CD4-positive, alpha-beta T cell treated with Interleukin-21 for 1 hour (primary cell): ENCODE data around the gene EFL1.
"Not testable (repeated sequence)": the region's sequence is repeated elsewhere in the genome, so short reads cannot be mapped to it uniquely, and the experiment has no call there.

Source experiments
- DNase-seq: peaks from one replicate; pipeline ENCODE4 v3.0.0-alpha.2; 2020

EFL1 gene

GRCh38 chr15:82195818-82196217 lies 66.7 kb downstream of the EFL1 start:
- DNase-seq: not testable (repeated sequence)

- not testable (repeated sequence) for DNase-seq
Measured at GRCh38 chr15:82194488-82194887, 68.0 kb downstream of the EFL1 start.

DNA sequence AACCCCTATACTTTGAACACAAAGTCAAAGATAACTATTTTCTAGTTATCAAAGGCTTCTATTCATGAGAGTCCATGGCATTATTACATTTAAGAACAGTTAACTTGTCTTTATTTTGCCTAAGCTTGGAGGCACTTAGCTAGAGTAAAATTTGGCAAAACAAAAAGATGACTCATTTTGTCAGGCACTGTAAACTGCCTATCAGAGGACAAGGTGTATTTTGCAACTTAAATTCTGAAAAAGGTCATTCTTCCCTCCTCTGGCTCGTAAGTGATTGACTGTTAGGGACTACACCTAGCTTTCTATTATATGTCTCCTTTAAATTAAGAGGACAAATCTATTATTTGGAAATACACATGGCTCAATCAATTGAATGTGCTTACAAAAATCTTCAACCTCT lies 69.1 kb downstream of the EFL1 start:
- DNase-seq: not testable (repeated sequence)

DNA sequence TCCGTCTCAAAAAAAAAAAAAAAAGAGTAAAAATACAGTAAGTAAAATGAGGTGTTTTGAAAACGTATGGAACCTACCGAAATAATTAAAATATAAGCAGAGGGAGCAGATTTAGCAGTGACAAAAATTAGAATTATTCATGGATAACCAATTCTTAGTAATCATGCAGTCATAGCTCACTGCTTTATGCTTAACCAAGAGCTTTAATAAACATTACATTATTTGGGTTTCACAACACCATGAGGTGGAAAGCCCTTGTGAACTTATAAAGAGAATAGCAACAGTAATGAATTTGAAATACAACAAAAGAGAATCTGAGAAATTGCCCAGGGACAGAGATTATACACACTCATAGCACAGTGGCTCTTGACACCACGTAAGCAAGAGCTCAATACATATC lies 70.1 kb downstream of the EFL1 start:
- not testable (repeated sequence) for DNase-seq

GRCh38 chr15:82186719-82187406 lies 75.7 kb downstream of the EFL1 start:
- no peak for DNase-seq

- no peak for DNase-seq
Measured at GRCh38 chr15:82186161-82186560, 76.4 kb downstream of the EFL1 start.

- no peak for DNase-seq
Measured at GRCh38 chr15:82184776-82185175, 77.8 kb downstream of the EFL1 start.

DNA sequence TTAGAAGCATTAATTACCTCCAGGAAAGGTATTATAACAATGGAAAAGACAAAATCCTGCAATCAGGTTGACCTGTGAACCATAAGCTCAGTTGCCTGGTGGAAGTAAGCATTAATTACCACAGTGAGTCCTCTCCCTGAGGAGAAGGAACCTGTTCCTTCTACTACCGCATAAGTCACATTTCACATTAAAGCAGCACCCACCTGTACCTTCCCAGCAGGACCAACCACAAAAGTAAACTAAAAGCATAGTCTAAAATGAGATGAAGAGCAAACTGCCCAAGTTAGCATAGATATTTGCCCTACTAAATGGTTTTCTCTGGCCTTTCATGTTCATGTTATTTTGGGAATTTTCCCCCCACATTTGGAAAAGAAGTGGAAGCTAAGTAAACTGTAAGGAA lies 78.2 kb downstream of the EFL1 start:
- no peak for DNase-seq

- DNase-seq: no peak
Measured at GRCh38 chr15:82183121-82184031, 79.2 kb downstream of the EFL1 start.

DNA sequence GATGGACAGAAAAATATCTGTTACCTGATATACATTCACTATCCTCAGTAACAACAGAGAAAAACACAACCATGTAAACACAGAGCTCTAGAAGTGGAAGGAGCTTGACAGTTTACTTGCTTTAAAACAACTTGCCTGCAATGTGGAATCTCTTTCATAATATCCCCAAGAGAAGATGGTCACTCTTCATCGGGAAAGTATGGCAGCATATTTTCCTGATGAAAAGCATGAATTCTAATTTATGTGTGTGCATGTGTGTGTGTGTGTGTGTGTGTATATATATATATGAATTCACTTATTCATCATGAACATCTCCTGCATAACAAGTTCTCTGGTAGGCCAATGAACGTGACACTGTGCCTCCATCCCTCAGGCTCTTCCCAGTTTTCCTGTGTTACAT lies 81.2 kb downstream of the EFL1 start:
- no peak for DNase-seq

DNA sequence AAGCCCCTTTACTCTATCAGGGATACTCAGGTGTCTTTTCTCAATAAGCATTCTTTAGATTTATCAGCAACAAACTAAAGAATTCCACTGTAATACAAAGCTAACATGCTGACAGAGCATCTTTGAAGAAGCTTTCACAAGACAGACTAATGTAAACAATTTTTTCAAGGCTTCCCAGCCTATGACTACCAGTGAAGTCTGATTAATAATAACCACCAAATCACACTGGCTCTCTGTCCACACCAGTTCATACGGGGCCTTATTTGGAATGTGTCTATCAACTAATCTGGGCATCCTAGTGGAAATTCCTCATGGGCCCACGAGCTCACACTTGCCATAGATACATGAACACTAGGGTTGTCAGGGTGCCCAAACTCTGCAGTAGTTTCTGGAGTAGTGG lies 84.5 kb downstream of the EFL1 start:
- no peak for DNase-seq

GRCh38 chr15:82177291-82178010 lies 85.1 kb downstream of the EFL1 start:
- no peak for DNase-seq

- no peak for DNase-seq
Measured at GRCh38 chr15:82176542-82176941, 86.0 kb downstream of the EFL1 start.

DNA sequence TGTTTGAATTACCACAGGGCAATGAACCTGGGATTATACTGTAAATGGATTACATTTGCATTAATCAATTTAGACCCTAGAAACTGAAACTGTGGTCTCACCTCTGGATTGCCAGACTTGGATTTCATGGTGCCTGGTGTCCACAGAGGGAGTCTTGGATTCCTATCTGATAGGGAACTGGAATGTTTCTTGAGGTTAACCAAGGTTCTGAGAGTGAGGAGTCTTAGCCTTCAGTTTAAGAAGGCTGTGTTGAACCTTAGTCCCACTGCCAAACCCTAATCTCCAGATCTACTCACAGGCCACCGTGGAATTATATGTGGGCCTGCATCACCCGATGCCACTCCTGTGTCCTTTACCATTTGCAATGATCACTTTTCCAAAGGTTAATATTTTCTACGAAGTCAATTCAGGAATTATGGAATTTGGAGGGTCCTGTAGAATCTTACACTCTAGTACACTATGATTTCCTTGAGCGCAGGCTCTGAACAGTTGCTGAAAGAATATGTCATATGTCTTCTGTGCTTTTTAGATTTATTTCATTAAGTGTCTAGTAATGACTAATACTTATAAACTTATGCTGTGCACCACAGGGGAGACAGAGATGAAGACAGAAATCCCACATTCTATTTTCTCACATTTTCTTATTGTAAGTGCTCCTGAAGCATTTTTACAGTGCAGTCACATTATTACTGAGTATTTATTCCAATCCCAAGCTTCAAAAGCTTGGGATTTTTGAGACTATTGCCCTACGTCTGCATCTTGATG lies 87.9 kb downstream of the EFL1 start:
- no peak for DNase-seq

- DNase-seq: no peak
Measured at GRCh38 chr15:82173108-82173507, 89.4 kb downstream of the EFL1 start.

- no peak for DNase-seq
Measured at GRCh38 chr15:82172506-82172905, 90.0 kb downstream of the EFL1 start.

DNA sequence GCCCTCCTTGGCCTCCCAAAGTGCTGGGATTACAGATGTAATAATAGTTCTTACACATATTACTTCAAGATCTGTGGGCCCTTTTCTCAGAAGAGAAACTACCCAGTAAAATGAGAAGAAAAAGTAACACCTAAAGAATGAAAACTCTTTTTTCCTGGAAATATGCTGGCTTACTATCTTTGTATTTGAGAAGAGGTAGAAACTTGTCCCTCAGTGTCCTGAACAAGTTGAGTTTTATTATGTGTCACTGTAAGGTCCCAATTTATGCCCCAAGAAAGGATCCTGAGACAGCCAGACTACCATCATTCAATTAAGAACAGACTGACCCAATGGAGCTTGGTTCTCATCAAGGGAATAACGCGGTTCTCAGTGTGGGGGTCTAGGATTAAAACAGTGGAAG lies 93.8 kb downstream of the EFL1 start:
- no peak for DNase-seq

DNA sequence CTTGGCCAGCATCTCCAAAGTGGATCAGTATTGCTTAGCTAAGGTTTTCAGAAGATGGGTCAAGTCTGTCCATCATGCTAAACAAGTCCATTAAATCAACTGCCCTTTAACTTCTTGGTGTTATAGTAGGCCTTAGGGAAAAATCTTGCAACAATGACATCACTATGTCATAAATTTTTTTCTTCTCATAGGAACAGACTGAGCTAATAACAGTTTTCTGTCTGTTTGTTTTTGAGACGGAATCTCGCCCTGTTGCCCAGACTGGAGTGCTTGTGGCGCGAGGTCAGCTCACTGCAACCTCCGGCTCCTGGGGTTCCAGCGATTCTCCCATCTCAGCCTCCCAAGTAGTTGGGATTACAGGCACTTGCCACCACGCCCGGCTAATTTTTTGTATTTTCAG lies 94.2 kb downstream of the EFL1 start:
- DNase-seq: no peak

- no peak for DNase-seq
Measured at GRCh38 chr15:82165948-82166376, 96.6 kb downstream of the EFL1 start.

DNA sequence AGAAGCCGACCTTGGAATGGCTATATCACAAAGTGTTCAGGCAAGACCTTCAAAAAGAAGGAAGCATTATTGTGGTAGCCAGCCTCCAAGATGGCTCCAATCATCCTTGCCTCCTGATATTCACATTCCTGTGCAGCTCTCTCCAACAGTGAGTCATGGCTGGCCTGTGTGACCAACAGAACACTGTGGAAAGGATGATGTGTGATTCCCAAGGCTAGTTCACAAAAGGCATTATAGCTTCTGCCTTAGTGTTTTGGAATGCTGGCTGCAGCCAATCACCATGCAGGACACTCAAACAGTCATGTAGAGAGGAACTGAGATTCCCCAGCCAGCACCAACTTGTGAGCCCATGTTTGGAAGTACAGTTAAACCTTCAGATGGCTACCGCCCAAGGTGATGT lies 102.6 kb downstream of the EFL1 start:
- no peak for DNase-seq

GRCh38 chr15:82158811-82159210 lies 103.7 kb downstream of the EFL1 start:
- no peak for DNase-seq

GRCh38 chr15:82150645-82151044 lies 111.9 kb downstream of the EFL1 start:
- no peak for DNase-seq

DNA sequence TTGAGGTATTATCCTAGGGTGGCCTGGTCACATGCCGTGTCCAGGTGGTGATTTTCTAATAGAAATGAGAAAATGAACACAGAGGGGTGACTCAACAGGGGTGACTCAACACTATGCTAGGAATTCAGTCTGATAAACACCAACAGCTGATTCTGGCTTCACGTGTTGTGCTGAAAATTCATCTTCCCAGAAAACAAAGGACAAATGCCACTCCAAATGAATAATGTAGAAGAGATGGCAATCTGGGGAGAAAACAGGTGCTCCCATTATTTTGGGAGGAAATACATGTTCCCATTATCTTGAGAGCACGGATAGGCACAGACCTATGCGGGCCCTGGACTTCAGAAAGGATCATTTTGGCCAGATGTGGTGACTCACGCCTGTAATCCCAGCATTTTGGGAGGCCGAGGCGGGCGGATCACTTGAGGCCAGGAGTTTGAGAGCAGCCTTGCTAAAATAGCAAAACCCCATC lies 115.5 kb downstream of the EFL1 start:
- no peak for DNase-seq
